Lung (tissue), 12 donors: ENCODE measurements around the gene NCBP1. TPM values are rescaled to one million over a fixed set of nuclear protein-coding genes. Genes with fewer than 3 reads are reported as not detected.
A peak's percentile ranks its signal among the peaks of the same experiment; 100 is the strongest.

Experiments
- ATAC-seq: fragments of 200-7000 bp; cut with Tn5 transposase; one replicate; pipeline ENCODE4 v1.9.1; 2020; ENCODE audit warnings: moderate number of reproducible peaks; ENCODE audit not compliant: insufficient read depth, low FRiP score
- DNase-seq, 3 donors: peaks; one replicate each; pipeline ENCODE4 v3.0.0-alpha.2; 2013 to 2017
- H3K27ac ChIP-seq, 2 donors: one replicate each; pipeline ENCODE4 v1.5.1; 2013; ENCODE audit warnings: mild to moderate bottlenecking in 2 of 2, moderate library complexity in 2 of 2, control low read depth in 1 of 2, inconsistent platforms in 1 of 2, low read depth in 1 of 2, low read length in 1 of 2
- H3K27me3 ChIP-seq, 3 donors: one replicate each; pipeline ENCODE4 v1.5.1; 2013; ENCODE audit warnings: low read length in 2 of 3; ENCODE audit not compliant: control insufficient read depth in 3 of 3, insufficient read depth in 3 of 3
- H3K36me3 ChIP-seq, 4 donors: one replicate each; pipeline ENCODE4 v1.5.1; 2013; ENCODE audit warnings: low read length in 4 of 4, mild to moderate bottlenecking in 1 of 4, moderate library complexity in 1 of 4; ENCODE audit not compliant: control insufficient read depth in 4 of 4, insufficient read depth in 4 of 4
- H3K4me1 ChIP-seq, 5 donors: one replicate each; pipeline ENCODE4 v1.5.1; 2013; ENCODE audit warnings: low read length in 5 of 5, mild to moderate bottlenecking in 2 of 5, moderate library complexity in 1 of 5; ENCODE audit not compliant: control insufficient read depth in 5 of 5, insufficient read depth in 5 of 5
- H3K4me3 ChIP-seq: one replicate; pipeline ENCODE4 v1.5.1; 2013; ENCODE audit warnings: mild to moderate bottlenecking, control low read depth, moderate library complexity
- H3K9ac ChIP-seq, 2 donors: one replicate each; pipeline ENCODE4 v1.5.1; 2013; ENCODE audit warnings: low read length in 2 of 2, control low read depth in 1 of 2; ENCODE audit not compliant: insufficient read depth in 1 of 2
- H3K9me3 ChIP-seq, 4 donors: one replicate each; pipeline ENCODE4 v1.5.1; 2013; ENCODE audit warnings: low read length in 3 of 4, mild to moderate bottlenecking in 1 of 4, moderate library complexity in 1 of 4; ENCODE audit not compliant: control insufficient read depth in 4 of 4, insufficient read depth in 3 of 4
- WGBS, 2 donors: extraction: QIAGEN DNeasy Blood & Tissue Kit; methylation state at CpG; one replicate each; pipeline ENCODE4 v1.1.7; 2013; 5-methylcytosine and 5-hydroxymethylcytosine counted together
- polyA plus RNA-seq, 2 donors: library from polyadenylated mRNA; stranded (reverse); fragments of 200-250 nt; gene quantifications; one replicate each; pipeline ENCODE4 v1.2.1, GENCODE V29; 2013
- total RNA-seq, 2 donors: library from RNA; depleted of rRNA in 1 of 2; stranded (reverse); fragments of >200 nt in 1 of 2; gene quantifications; one replicate each; pipeline ENCODE4 v1.2.1, GENCODE V29; 2014 to 2021
- TF ChIP-seq, protein P1 (sequence below): IDR thresholded peaks from 2 replicates; pipeline ENCODE4 v1.5.1; 2012; ENCODE audit warnings: mild to moderate bottlenecking; ENCODE audit errors: control extremely low read depth, extremely low read depth
- donor health status: control.
- donor health status: control.
- donor health status: Bipolar disorder and iron deficiency.
- donor health status: healthy.
- donor health status: DM: yes; HTN: yes; CAD: no.

Gene NCBP1
- total and polyA plus RNA-seq, 4 donors = 6.5 to 30.0 (median 18.1) TPM

DNA sequence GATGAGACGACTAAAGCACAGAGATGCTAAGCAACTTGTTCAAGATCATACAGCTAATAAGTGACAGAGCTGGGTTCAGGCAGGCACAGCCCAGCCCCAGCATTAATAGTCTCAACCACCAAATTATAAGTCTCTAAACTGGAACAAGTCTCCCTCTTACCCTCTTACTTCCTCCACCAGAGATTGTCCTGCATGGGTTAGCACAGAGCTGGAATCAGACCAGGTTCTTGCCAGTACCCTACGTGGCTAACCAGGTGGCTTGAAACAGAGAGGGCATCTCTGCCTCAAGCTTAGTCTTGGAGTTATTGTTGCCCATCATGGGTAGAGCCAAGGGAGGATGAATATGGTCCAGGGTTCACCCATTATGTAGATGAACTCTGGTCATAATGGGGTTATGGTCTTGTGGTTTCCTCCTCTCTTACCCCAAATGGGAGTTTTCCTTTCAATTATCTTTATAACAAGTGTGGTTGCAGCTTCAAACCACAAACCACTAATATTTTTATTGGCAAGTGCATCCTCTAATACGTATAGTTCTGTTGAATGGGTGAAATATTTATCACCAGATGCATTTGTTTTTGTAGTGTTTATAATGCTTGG is 71.8 kb downstream of the NCBP1 start:
- Histone ChIP-seq H3K4me1 (no peaks in the 10 kb centered on the region), H3K27ac (no peak overlapping the region), H3K9ac (no peak overlapping the region), H3K4me3 (no peak overlapping the region), H3K27me3 (no peaks in the 10 kb centered on the region), H3K9me3 (no peaks in the 10 kb centered on the region), H3K36me3 (no peaks in the 10 kb centered on the region)
- WGBS, 2 donors = 45 to 49% methylated on average over 3 of the region's 3 CpGs
- ATAC-seq = no peak
- DNase-seq = no peak
- TF ChIP-seq, protein P1, sequence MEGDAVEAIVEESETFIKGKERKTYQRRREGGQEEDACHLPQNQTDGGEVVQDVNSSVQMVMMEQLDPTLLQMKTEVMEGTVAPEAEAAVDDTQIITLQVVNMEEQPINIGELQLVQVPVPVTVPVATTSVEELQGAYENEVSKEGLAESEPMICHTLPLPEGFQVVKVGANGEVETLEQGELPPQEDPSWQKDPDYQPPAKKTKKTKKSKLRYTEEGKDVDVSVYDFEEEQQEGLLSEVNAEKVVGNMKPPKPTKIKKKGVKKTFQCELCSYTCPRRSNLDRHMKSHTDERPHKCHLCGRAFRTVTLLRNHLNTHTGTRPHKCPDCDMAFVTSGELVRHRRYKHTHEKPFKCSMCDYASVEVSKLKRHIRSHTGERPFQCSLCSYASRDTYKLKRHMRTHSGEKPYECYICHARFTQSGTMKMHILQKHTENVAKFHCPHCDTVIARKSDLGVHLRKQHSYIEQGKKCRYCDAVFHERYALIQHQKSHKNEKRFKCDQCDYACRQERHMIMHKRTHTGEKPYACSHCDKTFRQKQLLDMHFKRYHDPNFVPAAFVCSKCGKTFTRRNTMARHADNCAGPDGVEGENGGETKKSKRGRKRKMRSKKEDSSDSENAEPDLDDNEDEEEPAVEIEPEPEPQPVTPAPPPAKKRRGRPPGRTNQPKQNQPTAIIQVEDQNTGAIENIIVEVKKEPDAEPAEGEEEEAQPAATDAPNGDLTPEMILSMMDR = no peak

DNA sequence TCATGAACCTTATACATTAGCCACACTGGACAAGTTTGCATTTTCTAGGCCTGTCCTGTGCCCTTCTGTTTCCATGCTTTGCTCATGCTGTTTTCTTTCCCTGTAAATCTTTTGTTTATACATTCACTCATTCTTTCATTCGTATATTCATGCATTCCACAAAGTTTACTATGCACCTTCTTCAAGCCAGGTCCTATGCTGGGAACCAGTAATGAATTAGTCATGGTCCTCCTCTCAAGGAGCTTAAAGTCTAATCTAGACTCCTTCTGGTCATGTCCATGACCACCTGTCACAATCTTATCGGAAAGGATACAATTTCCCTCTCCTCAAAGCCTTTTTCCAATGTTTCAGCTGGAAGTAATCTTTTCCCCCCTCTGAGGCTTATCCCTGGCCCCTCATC is 72.6 kb downstream of the NCBP1 start:
- H3K27me3 ChIP-seq = no peaks in the 10 kb centered on the region
- H3K9ac ChIP-seq = no peak overlapping the region
- no peak overlapping the region for H3K27ac ChIP-seq
- no peaks in the 10 kb centered on the region for H3K36me3 ChIP-seq
- ATAC-seq = no peak
- DNase-seq = no peak
- TF ChIP-seq, protein P1 = no peak
- H3K4me3 ChIP-seq = no peak overlapping the region
- peaks cover 0 to 4% (median 0%) of the 10 kb centered on the region in 5 donors for H3K4me1 ChIP-seq
- 81 to 87% methylated on average over 2 of the region's 2 CpGs for WGBS, 2 donors
- no peaks in the 10 kb centered on the region for H3K9me3 ChIP-seq

DNA sequence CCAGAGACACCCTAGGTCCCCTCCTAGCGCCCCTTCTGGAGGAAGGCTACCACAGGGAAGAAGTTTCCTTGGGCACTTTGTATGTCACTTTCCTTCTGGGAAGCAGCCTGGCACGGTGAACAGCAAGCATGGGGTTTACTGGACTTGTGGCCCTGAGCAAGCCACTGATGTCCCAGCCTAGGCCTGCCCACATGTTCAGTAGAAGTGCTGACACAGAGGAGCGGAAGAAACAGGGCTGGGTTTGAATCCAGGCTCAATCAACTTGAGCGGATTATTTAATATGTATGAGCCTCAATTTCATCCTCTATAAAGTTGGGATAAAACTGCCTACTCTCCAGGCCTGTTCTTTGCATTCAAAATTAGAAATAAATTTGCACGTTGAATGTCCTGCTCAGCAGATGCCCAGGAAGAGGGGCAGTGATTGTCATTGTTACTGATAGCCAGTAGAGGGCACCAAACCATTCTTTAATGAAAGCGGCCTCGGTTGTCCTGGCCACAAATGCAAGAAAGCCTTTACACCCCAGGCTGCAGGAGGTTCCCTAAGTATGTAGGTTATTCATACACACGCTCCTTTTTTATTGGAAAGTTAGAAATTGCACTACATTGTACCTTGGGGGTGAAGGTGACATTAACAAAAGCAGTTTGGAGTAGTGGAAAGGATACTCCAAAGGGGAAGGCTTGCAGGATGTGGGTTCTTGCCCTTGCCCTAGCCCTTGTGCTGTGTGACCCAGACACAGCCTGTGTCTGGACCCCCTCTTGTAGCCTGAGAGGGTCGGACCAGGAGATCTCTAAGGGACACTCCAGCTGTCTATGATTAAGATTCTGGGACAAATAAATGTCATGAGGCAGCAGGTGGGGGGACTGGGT is 77.0 kb downstream of the NCBP1 start:
- H3K4me1 ChIP-seq = peaks cover 0 to 4% (median 0%) of the 10 kb centered on the region in 5 donors
- H3K9me3 ChIP-seq = no peaks in the 10 kb centered on the region
- H3K27ac ChIP-seq = no peak overlapping the region
- H3K36me3 ChIP-seq = no peaks in the 10 kb centered on the region
- TF ChIP-seq, protein P1 = peak; percentile 72
- ATAC-seq (peak; percentile 80), DNase-seq (peak; percentile 58 to 78 (median 71))
- 25% methylated on average over 9 of the region's 9 CpGs for WGBS, 2 donors
- H3K27me3 ChIP-seq = peaks cover 0 to 9% (median 4%) of the 10 kb centered on the region in 3 donors
- H3K4me3 ChIP-seq = no peak overlapping the region
- H3K9ac ChIP-seq = no peak overlapping the region
